Measurements from ENCODE around the gene SPATA31D1.
"Not testable (repeated sequence)": the region's sequence is repeated elsewhere in the genome, so short reads cannot be mapped to it uniquely, and the experiment has no call there.

SPATA31D1 gene

DNA sequence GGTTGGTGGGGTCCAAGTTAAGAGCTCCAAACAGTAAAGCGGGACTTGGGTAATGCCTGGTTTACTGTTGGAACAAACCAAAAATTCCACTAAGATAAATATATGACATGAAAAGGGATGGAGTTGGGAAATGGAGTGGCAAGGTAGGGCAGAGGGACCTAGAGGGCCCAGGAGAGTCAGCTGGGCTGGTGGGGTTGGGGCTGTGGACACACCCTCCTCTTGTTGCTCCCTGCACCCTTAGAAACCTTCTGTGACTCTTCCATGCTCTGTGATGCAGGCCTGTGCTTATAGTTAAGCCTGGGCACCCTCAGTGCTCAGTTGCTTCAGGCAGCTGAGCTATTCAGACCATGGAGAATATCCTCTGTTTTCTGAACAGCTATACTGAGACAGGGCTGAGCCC lies at the start of gene SPATA31D1:
Gene SPATA31D1, plus strand, starts transcription at position 301 of the 400 bp plus-strand sequence. Its CDS starts 47 bp downstream, at position 348.
- not testable (repeated sequence) for DNase-seq (ENCODE audit: low read depth in 2 of 2)

- not testable (repeated sequence) for DNase-seq (ENCODE audit: low read depth in 2 of 2)
Observed at GRCh38 chr9:81943393-81943792, 45.2 kb upstream of the SPATA31D1 start, which contains the start of gene SPATA31D3. SPATA31D3 (plus strand) TSS chr9:81943500; CDS start chr9:81943586, 86 bp downstream.

DNA sequence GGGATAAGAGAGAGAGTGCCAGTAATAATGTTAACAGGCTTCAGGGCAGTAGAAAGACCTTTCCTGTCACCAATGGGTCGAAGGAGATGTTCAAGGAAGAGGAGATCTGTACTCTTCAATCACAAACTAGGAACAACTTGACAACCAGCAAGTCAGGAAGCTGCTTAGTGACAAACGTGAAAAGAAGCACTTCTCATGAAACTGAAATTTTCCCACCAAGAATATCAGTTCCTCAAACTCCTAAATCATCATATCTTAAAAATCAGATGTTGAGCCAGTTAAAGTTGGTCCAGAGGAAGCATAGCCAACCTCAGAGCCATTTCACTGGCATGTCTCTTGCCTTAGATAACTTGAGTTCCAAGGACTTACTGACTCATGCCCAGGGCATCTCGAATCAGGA lies 39.9 kb upstream of the SPATA31D1 start:
- not testable (repeated sequence) for DNase-seq (ENCODE audit: low read depth in 2 of 2)

DNA sequence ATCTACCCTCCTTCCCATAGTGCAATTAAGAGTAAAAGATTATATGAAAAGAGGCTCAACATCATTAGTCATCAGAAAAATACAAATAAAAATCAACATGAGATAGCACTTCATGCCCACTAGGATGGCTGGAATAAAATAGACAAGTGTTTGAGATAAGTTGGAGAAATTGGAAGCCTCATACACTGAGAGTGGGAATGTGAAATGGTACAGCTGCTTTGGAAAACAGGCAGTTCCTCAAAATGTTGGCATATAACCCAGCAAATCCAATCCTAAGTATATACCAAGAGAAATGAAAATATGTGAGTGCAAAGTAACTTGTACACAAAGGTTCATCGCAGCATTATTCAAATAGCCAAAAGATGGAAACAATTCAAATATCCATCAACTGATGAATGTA lies 35.5 kb upstream of the SPATA31D1 start:
- no peak for DNase-seq (ENCODE audit: low read depth in 2 of 2)

DNA sequence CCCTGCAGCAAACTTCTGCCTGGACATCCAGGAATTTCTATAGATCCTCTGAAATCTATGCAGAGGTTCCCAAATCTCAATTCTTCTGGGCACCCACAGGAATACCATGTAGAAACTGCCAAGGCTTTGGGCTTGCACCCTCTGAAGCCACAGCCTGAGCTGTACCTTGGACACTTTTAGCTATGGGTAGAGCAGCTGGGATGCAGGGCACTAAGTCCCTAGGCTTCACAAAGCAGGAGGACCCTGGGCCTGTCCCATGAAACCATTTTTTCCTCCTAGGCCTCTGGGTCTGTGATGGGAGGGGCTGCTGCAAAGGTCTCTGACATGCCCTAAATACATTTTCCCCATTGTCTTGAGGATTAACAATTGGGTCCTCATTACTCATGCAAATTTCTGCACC lies 32.9 kb upstream of the SPATA31D1 start:
- no peak for DNase-seq (ENCODE audit: low read depth in 2 of 2)

GRCh38 chr9:81964218-81965171 lies 24.1 kb upstream of the SPATA31D1 start:
- DNase-seq (ENCODE audit: low read depth in 2 of 2): no peak

GRCh38 chr9:81968026-81968425 lies 20.5 kb upstream of the SPATA31D1 start:
- DNase-seq (ENCODE audit: low read depth in 2 of 2): no peak

GRCh38 chr9:81969971-81970370 lies 18.6 kb upstream of the SPATA31D1 start:
- no peak for DNase-seq (ENCODE audit: low read depth in 2 of 2)

DNA sequence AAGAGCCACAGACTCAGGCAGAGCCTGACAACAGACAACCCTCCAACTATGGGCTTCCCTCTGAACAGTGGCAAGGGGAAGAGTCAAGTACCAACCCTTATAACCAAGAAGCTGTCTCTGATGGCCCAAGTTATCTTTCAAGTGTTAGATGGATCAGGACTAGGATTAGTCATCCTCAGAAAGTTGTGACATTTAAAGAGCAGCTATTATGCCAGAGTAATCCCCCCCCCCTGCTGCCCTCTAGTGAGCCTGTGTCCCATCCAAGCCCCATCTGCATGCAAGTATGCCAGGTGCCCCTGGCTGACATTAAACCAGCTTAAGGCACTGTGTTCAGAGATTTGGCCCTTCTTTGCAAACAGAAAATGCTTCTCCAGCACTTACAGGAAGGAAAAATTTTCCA lies 16.8 kb upstream of the SPATA31D1 start:
- no peak for DNase-seq (ENCODE audit: low read depth in 2 of 2)

DNA sequence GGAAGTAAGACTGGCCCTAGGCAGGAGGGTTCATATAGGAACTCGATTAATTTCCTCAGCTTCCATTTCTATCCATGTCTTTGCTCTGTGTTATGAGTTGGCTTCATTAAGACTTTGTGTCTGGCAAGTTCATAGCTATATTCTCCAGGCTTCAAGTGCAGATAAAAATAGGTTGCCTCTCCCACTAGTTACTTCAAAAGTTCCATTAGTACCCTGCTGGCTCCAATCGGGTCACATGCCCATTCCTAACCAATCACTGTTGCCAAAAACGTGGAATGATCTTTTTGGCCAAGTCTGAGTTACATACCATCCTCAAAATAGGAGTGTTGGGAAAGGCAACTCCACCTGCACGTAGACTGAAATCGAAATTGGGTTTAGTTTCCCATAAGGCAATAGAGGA lies 13.8 kb upstream of the SPATA31D1 start:
- no peak for DNase-seq (ENCODE audit: low read depth in 2 of 2)

DNA sequence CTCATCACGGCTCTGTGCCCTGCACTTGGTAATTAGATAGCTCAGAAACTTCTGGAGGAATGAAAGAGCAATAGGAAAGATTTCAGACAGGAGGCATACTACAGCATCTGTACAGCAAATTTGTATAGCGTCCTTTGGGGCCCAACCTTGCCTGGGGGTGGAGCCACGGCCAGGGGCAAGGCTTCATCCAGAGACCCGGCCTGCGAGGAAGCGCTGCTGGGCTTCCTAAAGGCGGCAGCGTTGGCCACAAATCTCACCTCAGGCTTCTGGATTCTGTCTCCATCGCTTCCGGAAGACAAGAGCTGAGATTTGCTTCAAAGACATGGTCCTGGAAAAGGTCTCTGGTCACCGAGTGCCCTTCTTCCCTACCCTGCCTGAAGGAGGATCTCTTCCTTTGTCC lies 12.2 kb upstream of the SPATA31D1 start:
- DNase-seq (ENCODE audit: low read depth in 2 of 2): no peak

GRCh38 chr9:81979196-81979595 lies 9.4 kb upstream of the SPATA31D1 start:
- no peak for DNase-seq (ENCODE audit: low read depth in 2 of 2)

GRCh38 chr9:81980568-81980967 lies 8.0 kb upstream of the SPATA31D1 start:
- DNase-seq (ENCODE audit: low read depth in 2 of 2): no peak

DNA sequence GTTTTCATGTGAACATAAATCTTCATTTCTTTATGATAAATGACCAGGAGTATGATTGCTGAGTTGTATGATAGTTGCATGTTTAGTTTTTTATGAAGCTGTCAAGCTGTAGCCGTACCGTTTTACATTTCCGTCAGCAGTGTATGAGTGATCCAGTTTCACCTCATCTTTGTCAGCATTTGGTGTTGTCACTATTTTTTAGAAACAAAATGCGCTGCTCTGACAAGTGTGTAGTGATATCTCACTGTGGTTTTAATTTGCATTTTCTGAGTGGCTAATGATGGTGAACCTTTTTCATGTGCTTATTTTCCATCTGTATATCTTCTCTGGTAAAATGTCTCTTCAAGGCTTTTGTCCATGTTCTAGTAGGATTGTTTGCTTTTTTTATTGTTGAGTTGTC lies 6.7 kb upstream of the SPATA31D1 start:
- no peak for DNase-seq (ENCODE audit: low read depth in 2 of 2)

GRCh38 chr9:81984928-81985327 lies 3.6 kb upstream of the SPATA31D1 start:
- DNase-seq (ENCODE audit: low read depth in 2 of 2): no peak

GRCh38 chr9:81986051-81986450 lies 2.5 kb upstream of the SPATA31D1 start:
- DNase-seq (ENCODE audit: low read depth in 2 of 2): no peak

DNA sequence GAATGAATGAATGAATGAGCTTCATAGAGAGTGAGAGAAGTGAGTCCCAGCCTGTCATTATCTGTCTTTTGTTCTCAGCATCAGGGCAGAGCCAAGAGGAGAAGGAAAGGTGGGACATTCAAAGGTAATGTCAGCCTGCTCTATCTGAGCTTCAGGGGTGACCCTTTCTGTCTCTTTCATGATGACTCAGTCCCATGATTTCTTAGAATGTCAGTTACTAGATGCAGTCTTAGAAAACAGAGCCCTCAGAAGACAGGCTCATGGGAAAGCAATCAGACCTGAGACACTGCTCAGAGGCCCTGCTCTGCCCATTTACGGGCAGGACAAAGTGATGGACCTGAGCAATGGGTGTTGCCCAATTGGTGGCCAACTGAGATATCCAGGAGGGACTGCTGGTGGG lies 1.1 kb downstream of the SPATA31D1 start:
- no peak for DNase-seq (ENCODE audit: low read depth in 2 of 2)

DNA sequence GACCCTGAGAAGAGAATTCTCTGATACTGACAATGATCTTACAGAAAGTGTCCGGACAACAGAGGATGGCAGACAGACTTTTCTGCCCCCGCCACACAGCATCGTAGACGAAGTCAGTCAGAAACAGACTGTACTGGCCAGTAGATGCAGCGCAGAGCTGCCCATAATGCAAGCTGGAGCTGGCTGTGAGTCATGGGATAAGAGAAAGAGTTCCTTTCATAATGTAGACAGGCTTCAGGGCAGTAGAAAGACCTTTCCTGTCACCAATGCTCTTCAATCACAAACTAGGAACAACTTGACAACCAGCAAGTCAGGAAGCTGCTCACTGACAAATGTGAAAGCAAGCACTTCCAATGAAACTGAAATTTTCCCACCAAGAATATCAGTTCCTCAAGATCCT lies 5.1 kb downstream of the SPATA31D1 start:
- DNase-seq (ENCODE audit: low read depth in 2 of 2): no peak

DNA sequence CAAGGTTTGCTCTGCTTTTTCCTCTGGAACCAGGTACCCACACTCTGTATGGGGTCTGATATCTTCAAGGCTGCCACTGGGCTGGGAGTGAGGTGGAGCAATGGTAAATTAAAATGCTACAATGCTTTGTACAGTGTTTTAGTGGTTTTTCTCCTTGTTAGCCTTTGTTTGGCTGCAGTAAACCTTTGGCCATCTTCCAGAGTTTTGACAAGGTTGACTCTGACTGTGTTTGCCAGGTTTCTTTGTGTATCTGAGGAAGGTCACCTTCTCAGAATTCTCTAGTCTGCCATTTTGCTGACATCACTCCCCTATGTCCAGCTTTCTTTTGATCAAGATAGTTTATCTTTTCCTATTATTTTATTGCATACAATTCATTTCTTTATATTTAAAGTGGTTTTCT lies 11.2 kb downstream of the SPATA31D1 start:
- no peak for DNase-seq (ENCODE audit: low read depth in 2 of 2)

DNA sequence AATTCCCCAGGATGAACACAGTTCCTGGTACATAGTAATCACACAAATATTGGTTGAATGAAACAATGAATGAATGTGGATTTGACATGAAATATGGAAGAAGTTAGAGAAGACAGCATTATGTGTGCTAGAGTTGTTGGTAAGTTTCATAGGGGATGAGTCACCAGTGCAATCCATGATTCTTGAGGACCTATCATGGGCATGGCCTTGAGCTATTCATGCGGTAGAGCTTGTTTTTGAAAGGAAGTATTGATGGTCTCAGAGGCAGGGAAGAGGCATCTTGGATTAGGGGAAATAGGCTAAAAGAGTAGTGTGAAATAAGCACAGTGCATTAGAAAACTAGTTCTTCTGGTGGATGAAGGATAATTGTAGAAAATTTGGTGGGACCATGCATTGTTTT lies 22.1 kb downstream of the SPATA31D1 start:
- DNase-seq (ENCODE audit: low read depth in 2 of 2): no peak

DNA sequence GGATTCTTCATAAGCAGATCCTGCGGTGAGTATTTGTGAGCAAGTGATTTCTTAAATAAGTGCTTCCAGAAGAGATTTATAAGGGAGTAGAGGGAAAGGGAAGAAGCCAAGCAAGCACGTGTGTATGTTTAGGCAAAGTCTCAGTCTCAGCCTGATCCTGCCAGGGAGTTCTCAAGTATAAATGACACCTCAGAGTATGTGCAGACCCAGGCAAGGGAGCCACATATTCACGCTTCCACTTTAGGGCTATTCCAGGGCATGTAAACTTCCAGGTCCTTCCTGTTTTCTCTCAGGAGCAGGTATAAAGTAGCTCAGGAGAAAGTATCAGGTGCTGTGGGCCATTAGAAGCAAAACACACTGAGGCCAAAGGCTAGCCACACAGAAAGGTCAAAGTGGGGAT lies 22.6 kb downstream of the SPATA31D1 start:
- DNase-seq (ENCODE audit: low read depth in 2 of 2): no peak

DNA sequence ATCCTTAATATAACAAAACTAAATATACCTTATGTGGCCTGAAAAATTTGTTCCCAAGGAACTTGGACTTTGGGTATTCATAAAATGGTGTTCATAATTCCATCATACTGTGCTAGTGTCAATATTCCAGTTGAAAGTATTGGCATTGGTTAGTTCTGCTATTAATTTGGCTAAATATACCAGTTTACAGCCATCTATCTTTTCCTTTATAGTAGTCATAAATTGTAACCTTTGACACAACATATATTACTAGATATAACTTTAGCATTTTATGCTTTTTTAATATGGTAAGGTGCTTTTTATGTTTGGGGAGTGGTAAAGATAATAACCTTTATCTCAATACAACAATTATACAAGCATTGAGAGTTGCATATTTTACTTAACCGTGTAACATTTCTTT lies 23.7 kb downstream of the SPATA31D1 start:
- DNase-seq (ENCODE audit: low read depth in 2 of 2): no peak

GRCh38 chr9:82020331-82020730 lies 31.8 kb downstream of the SPATA31D1 start:
- no peak for DNase-seq (ENCODE audit: low read depth in 2 of 2)
